ENCODE results near the gene RIPK1. TPM values are rescaled to one million over a fixed set of nuclear protein-coding genes. Genes with fewer than 3 reads are reported as not detected.

The RIPK1 gene
- total RNA-seq, 1 experiment from 2014 or later = 19.1 TPM

GRCh38 chr6:3138341-3138740 is 70.0 kb downstream of the RIPK1 start:
- no peaks in the 10 kb centered on the region for H3K27me3 ChIP-seq (ENCODE audit: insufficient read depth, low read length)
- ChIA-PET CTCF (no interaction called here), RAD21 (ENCODE audit: low non-redundant PET in 1 of 2, low total read pairs in 2 of 2, uncharacterized antibody in 2 of 2, unreplicated experiment in 2 of 2) (no interaction called here), POLR2A (no interaction called here)
- ATAC-seq = no peak
- peaks cover 0 to 13% of the 10 kb centered on the region in 2 experiments; a peak in 2 of 4 replicates for H3K36me3 ChIP-seq (ENCODE audit: control insufficient read depth in 1 of 2, insufficient read depth in 2 of 2, low read length in 2 of 2)
- H3K9ac ChIP-seq (ENCODE audit: low read length) = no peak overlapping the region
- TF ChIP-seq ELF1 (IDR thresholded peaks at IDR 0.05; ENCODE audit: borderline replicate concordance, low read depth) = no peak
- no peak for TF ChIP-seq REST (IDR thresholded peaks at IDR 0.05; ENCODE audit: low read depth)
- no peak for TF ChIP-seq RAD21 (IDR thresholded peaks at IDR 0.05; ENCODE audit: low read depth)
- TF ChIP-seq ZFX (IDR thresholded peaks at IDR 0.05) = no peak
- no peak for TF ChIP-seq CTCF (IDR thresholded peaks at IDR 0.05 in 2 of 3, conservative IDR thresholded peaks at IDR 0.05 in 1 of 3; ENCODE audit: borderline replicate concordance in 1 of 3, insufficient read depth in 1 of 3, low read depth in 2 of 3, low read length in 2 of 3)
- TF ChIP-seq CEBPB (IDR thresholded peaks at IDR 0.05; ENCODE audit: low read depth) = no peak
- no peak for TF ChIP-seq TCF7L2 (IDR thresholded peaks at IDR 0.05; ENCODE audit: borderline replicate concordance, extremely low read depth, insufficient read depth, insufficient read length)
- TF ChIP-seq ZNF274 (IDR thresholded peaks at IDR 0.05; ENCODE audit: low read depth, low read length) = no peak
- no peak for TF ChIP-seq YY1 (IDR thresholded peaks at IDR 0.05; ENCODE audit: extremely low read depth, insufficient replicate concordance, low read depth, low read length)
- no peak for TF ChIP-seq POLR2A (IDR thresholded peaks at IDR 0.05; ENCODE audit: borderline replicate concordance, extremely low read depth, insufficient read depth, insufficient read length)
- TF ChIP-seq EZH2 (IDR thresholded peaks at IDR 0.05) = no peak
- TF ChIP-seq ATF3 (IDR thresholded peaks at IDR 0.05) = no peak
- TF ChIP-seq FOSL1 (IDR thresholded peaks at IDR 0.05; ENCODE audit: low read depth) = no peak
- TF ChIP-seq POLR2AphosphoS5 (IDR thresholded peaks at IDR 0.05; ENCODE audit: low read depth, low read length) = no peak
- no peak for TF ChIP-seq MAX (IDR thresholded peaks at IDR 0.05)
- no peak for TF ChIP-seq ZBTB33 (IDR thresholded peaks at IDR 0.05; ENCODE audit: extremely low read depth, insufficient replicate concordance, low read length)
- TF ChIP-seq EZH2phosphoT487 (IDR thresholded peaks at IDR 0.05; ENCODE audit: borderline replicate concordance) = no peak
- no peaks in the 10 kb centered on the region for H3K79me2 ChIP-seq (ENCODE audit: insufficient read depth, low read length)
- no peaks in the 10 kb centered on the region for H3K9me2 ChIP-seq (ENCODE audit: insufficient read depth)
- no peaks in the 10 kb centered on the region for H3K9me3 ChIP-seq (ENCODE audit: control insufficient read depth in 1 of 2, insufficient read depth in 1 of 2, low read depth in 1 of 2, low read length in 2 of 2)
- H2AFZ ChIP-seq (ENCODE audit: low read depth, low read length, poor library complexity, severe bottlenecking) = no peak overlapping the region
- BruUV-seq (replicated peaks) = no TSS peak
- H3K27ac ChIP-seq (ENCODE audit: low read depth, low read length) = no peak overlapping the region
- no peaks in the 10 kb centered on the region for H3K4me1 ChIP-seq (ENCODE audit: control insufficient read depth in 1 of 2, insufficient read depth in 2 of 2, low read length in 2 of 2)
- H3K4me3 ChIP-seq (replicated peaks in 1 of 2; ENCODE audit: low read depth in 1 of 2, low read length in 2 of 2) = no peak overlapping the region
- H4K20me1 ChIP-seq (ENCODE audit: insufficient read depth) = no peaks in the 10 kb centered on the region
- intact Hi-C loops (cut with micrococcal nuclease) = no loop called here
- H3K4me2 ChIP-seq (ENCODE audit: low read length) = no peak overlapping the region
- DNase-seq (ENCODE audit: low read depth, low spot score) = no peak

All from HCT116 (cell line).